ENCODE measurements around the gene VARS2.

GRCh38 chr6:30939473-30939872, 25.4 kb downstream of the VARS2 start:
- no peak for TF ChIP-seq CTCF (IDR thresholded peaks at IDR 0.05; ENCODE audit: low read depth, low read length)
- no peak for TF ChIP-seq POLR2A (IDR thresholded peaks at IDR 0.05; ENCODE audit: extremely low read depth, insufficient read length)
- TF ChIP-seq, protein P1, sequence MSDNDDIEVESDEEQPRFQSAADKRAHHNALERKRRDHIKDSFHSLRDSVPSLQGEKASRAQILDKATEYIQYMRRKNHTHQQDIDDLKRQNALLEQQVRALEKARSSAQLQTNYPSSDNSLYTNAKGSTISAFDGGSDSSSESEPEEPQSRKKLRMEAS (IDR thresholded peaks at IDR 0.05; ENCODE audit: low read depth, low read length) = no peak
- no peak for TF ChIP-seq MYC (IDR thresholded peaks at IDR 0.05; ENCODE audit: low read depth, low read length)

All from NB4 (cell line).